ENCODE data around the gene CSNK1A1.
A peak's percentile ranks its signal among the peaks of the same experiment; 100 is the strongest.
"Not testable (repeated sequence)": the region's sequence is repeated elsewhere in the genome, so short reads cannot be mapped to it uniquely, and the experiment has no call there.

The CSNK1A1 gene

GRCh38 chr5:149572576-149573231 lies 21.5 kb upstream of the CSNK1A1 start:
- no peak for DNase-seq (ENCODE audit: low spot score)

- no peak for DNase-seq (ENCODE audit: low spot score)
These were observed 20.9 kb upstream of the CSNK1A1 start for GRCh38 chr5:149572170-149572569.

DNA sequence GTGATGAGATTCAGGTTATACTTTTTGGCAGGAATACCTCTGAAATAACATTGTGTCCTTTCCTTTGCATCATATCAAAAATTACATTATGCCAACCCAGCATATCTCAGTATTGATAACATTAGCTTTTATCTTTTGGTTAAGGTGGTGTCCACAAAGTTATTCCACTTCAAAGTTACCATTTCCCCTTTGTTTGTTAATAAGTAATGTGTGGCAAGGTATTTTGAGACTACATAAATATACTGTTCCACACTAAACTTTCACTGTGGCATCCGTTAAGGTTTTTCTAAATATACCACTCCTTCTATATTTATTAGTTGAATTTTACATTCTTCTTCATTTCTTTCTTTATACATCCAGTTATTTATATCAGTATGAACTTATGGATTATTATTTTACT lies 16.0 kb upstream of the CSNK1A1 start:
- DNase-seq (ENCODE audit: low spot score): no peak

- peak; percentile 78 for DNase-seq (ENCODE audit: low spot score)
These were observed 13.4 kb upstream of the CSNK1A1 start for GRCh38 chr5:149564542-149565140.

DNA sequence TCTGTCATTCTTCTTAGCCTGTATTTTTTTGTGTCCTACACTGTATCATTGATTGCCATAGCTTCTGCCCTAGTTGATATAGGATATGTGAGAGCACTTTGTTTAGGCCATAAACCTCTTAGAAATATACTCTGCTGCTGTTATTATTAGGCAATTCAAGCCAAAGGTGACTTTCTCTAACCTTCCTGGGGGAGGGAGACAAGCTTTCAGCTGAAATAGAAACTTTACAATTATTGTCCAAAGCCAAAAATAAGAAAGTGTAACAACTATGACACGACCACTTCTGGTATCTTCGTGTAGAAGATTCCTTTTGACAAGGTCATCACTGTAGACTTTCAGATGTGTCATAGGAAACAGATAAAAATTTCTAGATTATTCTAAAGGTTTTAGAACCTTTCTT lies 12.2 kb upstream of the CSNK1A1 start:
- DNase-seq (ENCODE audit: low spot score): peak; percentile 24

DNA sequence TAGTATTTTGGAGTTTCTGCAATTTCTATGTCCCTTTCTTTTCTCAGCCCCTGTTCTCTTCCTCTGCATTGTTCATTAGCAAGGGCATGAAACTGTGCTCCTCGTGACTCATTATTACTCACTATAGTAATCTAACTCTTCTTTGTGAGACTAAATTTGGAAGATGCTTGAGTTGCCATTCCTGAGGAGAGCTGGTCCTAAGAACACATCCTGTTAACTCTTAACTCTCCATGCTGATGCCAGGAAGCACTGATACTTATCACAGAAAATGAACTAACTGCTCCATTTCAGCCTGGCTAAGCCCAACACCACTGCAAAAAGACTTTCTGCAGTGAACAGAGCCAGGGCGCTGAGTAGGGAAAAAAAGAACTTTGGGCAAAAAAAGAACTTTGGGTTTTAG lies 10.6 kb upstream of the CSNK1A1 start:
- peak; percentile 75 for DNase-seq (ENCODE audit: low spot score)

- peak; percentile 16 for DNase-seq (ENCODE audit: low spot score)
These were observed 8.5 kb upstream of the CSNK1A1 start for GRCh38 chr5:149559706-149560105.

GRCh38 chr5:149552553-149553160 lies 1.4 kb upstream of the CSNK1A1 start:
- DNase-seq (ENCODE audit: low spot score): no peak

- DNase-seq (ENCODE audit: low spot score): no peak
These were observed 827 bp upstream of the CSNK1A1 start for GRCh38 chr5:149552038-149552494.

DNA sequence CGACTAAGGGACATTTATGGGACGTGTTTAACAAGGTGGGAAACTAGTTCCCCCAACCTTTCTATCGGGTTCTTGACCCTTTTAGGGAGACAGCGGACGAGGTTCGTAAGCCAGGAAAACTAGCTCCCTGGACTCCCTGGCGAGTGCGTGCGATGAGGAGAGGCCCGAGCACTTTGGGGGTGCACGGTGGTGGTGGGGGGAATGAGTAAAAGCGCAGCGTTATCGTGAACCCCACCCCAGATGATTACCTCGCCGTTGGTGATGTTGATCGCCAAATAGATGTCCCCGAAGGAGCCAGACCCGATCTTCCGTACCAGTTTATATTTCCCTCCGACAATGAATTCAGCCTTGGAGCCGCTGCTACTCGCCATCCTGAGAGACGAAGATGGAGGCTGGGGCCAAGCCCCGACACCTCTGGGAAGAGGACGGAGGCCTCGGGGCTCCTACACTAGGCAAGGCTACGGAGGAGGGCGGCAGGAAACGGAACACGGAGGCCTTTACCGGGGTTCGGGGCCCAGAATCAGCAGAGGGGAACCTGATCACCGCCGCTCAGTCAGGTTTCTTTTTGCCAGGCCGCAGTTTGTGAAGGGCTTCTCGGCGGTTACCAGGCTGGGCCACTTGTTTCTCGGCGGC lies 529 bp downstream of the CSNK1A1 start:
- peak; percentile 32 for DNase-seq (ENCODE audit: low spot score)

DNA sequence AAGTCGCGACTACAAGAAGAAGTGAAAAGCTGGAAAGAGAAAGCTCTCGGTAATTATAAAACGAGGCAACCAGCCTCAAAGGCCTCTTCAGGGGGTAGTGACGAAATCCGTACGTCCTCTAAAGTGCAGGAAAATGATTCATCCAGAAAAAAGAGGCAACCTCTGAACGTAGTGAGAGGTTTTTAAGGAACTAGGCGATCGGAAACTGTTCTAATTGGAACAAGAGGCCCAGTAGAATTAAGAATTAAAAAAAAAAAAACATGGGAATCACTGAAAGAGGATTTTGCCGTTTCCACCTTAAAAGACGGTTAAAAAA lies 1.0 kb downstream of the CSNK1A1 start:
- DNase-seq (ENCODE audit: low spot score): peak; percentile 66

- peak; percentile 40 for DNase-seq (ENCODE audit: low spot score)
These were observed 1.6 kb downstream of the CSNK1A1 start for GRCh38 chr5:149549461-149550267.

DNA sequence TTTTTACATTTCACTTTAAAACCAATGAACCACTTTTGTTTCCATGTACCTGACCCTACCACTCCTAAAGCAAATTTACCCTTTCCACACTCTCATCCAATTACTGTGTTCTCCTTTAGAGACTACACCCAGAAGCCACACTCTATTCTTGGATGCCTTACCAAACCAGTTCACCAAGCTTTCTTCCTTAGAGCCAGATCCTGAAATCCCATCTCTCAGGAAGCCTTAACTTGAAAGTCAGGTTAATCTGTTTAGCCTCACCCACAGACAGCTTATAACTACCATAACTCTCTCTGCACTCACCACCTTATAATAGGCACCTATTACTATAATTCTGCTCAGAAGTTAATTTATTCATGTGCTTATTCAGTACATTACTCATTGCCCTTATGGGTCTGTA lies 4.3 kb downstream of the CSNK1A1 start:
- no peak for DNase-seq (ENCODE audit: low spot score)

- no peak for DNase-seq (ENCODE audit: low spot score)
These were observed 5.9 kb downstream of the CSNK1A1 start for GRCh38 chr5:149545327-149545726.

- DNase-seq (ENCODE audit: low spot score): no peak
These were observed 7.2 kb downstream of the CSNK1A1 start for GRCh38 chr5:149544028-149544420.

- no peak for DNase-seq (ENCODE audit: low spot score)
These were observed 7.7 kb downstream of the CSNK1A1 start for GRCh38 chr5:149543361-149544027.

GRCh38 chr5:149541893-149542292 lies 9.3 kb downstream of the CSNK1A1 start:
- DNase-seq (ENCODE audit: low spot score): no peak

- DNase-seq (ENCODE audit: low spot score): no peak
These were observed 11.2 kb downstream of the CSNK1A1 start for GRCh38 chr5:149540089-149540488.

DNA sequence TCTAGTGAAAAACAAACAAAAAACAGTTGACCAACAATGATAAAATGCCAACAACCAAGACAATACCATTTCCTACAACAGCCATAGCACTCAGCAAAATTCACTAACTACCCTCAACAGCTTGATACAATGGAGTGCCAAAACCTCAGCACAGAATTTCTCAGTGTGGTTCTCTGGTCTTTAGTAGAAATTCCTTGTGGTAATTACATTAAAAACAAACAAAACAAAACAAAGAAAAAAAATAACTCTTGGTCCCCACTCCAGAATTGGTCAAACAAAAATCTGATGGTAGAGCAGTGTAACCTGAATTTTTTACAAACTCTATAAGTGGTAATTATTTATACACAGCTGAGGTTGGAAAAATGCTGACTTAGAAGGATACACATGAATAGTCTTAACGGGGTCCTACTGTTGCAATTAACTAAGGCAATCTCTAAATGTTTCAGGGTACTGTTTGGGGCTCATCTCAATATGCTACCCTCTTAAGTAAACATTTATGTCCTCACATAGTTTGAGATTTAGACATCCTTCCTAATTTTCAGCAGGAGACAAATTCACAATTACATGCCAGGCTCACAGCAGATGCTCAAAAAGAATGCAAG lies 13.8 kb downstream of the CSNK1A1 start:
- no peak for DNase-seq (ENCODE audit: low spot score)

- DNase-seq (ENCODE audit: low spot score): not testable (repeated sequence)
These were observed 15.5 kb downstream of the CSNK1A1 start for GRCh38 chr5:149535787-149536186.

GRCh38 chr5:149532413-149532812 lies 18.8 kb downstream of the CSNK1A1 start:
- no peak for DNase-seq (ENCODE audit: low spot score)

Measured in AG20443 (cell line).